GOT3 (cell line): ENCODE measurements around the gene NTRK2.
A peak's percentile ranks its signal among the peaks of the same experiment; 100 is the strongest.

ENCODE experiments used
- DNase-seq: peaks from one replicate; lab custom pipeline; 2025; ENCODE audit warnings: mixed read lengths; lab: John Stamatoyannopoulos, UW

The NTRK2 gene

DNA sequence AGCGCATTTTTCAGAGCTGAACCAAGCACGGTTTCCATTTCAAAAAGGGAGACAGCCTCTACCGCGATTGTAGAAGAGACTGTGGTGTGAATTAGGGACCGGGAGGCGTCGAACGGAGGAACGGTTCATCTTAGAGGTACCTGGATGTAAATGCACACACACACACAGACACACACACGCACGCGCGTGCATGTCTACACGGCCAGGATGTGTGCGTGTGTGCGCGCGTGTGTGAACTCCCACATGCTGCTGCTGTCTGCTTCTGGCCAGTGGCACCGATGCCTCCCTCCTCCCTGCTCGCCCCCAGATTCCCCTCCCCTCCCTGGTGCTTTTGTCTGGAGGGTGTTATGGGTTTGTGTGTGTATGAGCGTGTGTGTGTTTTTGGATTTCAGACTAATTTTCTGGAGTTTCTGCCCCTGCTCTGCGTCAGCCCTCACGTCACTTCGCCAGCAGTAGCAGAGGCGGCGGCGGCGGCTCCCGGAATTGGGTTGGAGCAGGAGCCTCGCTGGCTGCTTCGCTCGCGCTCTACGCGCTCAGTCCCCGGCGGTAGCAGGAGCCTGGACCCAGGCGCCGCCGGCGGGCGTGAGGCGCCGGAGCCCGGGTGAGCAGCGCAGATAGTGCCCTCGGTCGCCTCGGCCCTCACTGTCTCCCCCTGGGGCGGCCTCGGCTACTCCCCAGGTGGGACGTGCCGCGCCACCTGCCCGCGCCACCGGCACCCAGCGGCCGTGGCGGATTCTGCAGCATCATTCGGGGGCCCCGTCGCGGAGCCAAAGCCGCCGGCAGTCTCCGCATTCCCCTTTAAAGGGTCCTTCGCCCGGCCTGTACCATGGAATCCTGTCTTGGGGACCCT is at the start of gene NTRK2:
NTRK2 (plus strand) TSS at position 442 of the 850 bp plus-strand sequence. CDS start 1,020 bp downstream, outside the sequence.
- DNase-seq: no peak

DNA sequence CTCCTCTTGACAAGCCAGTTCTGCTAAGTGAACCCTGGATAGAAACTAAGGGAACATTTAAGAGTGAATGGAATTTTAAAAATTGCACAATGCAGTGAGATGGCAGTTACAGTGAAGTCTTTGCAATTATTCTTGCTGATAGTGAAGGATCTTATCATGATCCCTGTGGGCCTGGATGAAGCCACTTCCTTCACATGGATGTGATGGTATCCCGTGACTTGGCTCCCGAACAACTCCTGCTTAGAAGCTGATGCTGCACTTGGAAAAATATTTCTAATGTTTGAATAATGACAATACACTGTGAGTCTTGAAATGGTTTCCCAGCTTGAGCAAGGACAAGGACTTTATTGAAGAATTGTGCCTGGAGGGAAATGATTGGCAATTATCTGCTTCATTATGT is 49.2 kb upstream of the NTRK2 start:
- no peak for DNase-seq

DNA sequence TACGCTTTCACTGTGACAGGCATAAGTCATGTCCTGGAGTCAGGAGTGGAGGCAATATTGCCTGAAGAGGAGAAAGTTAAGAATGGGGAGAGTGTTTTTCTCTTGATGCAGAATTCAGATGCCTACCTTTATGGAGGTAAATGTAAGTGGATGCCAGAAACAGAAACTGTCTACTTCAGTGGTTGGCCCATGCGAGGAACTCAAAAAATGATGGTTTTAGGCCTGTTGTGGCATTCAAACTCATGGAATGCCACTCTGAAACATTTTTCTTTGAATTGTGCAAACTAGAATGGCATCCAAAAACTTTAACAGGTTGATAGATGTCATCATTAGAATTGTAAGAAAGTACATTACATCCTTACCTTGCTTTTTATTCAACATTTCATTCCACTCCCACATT is 47.7 kb upstream of the NTRK2 start:
- no peak for DNase-seq

DNA sequence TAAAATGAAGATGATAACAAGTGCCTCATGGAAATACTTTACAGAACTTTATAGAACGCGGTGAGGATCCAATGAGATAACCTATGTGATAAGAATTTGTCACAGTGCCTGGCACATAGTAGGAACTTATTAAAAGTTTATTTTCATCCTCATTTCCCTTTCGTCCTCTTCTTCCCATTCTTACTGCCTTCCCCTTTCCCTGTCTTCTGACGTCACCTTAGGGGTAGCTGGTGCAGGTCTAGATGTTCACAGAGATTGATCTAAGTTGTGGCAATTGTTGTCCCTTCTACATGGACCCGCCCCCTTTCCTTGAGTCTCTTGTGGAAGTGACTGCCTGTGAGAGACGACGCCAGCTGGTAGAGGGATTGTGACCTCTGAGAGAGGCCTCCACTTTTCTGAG is 46.5 kb upstream of the NTRK2 start:
- DNase-seq: no peak

DNA sequence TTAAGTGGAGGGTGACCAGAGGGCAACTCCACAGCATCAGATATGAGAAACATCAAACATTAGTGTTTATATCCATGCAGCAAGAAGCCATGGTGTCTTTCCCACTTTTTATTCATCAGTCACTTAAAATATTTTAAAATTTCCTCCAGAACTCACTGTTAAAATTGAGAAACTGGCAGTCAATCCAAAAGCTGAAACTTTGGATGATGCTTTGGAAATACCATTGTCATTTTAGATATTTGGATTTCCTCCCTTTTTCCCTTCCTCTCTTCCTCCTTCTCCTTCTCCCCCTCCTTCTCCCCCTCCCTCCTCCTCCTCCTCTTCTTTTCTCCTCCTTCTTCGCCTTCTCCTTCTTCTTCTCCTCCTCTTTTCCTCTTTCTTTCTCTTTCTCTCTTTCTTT is 33.1 kb upstream of the NTRK2 start:
- no peak for DNase-seq

DNA sequence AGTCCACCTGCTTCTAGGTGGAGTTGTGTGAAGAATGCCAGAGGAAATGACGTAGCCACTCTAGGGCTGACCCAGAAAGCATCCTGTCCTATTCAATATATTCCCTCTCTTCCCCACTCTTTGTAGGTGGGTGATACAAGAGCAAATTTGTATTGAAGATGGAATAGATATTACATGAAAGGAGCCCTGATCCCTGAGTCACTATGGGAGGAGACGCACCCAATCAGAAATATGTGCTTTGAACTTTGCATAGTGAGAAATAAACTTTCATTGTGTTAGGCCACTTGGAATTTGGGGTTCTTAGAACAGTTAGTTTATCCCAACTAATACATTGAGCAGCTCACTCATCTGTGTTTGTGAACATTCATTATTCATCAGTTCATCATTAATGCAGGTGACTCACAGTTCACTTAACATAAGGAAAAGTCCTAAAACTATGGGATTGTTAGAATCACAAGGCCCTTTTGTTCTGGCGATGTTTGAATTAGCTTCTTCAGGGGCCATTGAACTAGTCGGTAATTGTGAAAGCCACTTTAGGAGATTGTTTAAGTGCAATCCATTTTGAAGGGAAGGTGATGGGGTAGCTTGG is 26.9 kb upstream of the NTRK2 start:
- DNase-seq: no peak

DNA sequence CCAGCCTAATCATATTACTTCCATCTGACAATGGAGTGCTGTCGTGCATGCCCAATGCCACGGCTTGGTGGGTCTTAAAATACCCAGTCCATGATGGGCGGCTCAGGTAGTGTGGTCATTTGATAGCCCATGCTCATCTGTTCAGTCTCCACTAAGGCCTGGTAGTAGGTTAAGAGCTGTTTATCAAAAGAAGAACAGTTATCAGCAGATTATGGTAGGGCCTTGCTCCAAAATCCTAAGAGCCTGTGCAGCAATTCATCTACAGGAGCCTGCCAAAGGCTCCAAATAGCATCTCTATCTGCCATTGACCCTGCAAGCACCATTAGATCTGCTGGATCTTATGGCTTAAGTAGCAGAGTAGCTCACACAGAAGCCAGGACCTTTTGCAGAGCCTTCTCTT is 21.8 kb upstream of the NTRK2 start:
- DNase-seq: no peak

DNA sequence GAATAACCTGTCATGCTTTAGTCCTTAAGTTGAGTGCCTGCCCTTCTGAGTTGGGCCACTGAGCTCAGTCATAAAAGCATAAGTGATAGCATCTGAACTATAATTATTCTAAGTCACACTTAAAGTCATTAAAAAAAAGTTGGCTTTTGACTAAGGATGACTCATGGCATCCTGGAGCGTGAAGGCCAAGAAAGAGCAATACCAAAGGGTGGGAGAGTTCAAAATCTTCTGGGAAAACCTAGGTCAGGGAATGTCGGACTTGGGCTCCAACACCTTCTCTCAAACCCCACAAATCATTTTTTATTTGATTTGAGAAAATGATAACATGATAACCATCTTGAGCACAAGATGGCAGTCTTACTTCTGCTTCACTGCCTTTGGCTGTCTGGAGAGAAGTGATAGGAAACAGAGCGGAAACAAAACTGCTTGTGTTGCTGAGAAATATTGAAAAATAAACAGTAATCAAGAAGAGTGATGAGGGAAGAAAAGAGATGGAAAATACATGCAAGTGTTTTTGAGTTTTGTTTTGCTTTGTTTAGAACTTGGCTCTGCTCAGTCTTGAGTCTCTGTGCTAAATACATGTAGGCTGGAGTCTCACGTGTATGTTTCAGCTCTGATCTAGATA is 16.9 kb upstream of the NTRK2 start:
- DNase-seq: no peak

DNA sequence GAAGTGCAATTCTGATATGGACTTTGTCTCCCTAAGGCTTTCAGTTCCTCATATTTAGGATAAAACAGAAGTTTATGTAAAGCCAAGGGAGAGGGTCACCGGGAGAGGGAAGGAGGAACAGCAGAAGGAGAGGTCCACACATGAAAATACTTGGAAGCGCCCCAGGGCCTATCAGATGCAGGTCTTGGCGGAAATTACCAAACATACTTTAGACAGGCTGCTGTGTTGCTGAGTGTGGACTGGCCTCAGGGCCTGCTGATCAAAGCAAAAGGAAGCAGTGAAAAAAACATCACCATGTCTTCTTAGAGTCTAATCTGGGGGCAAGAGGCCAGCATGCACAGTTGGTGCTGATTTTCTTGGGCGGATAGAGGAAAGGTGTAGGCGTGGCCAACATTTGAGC is 14.1 kb upstream of the NTRK2 start:
- no peak for DNase-seq

DNA sequence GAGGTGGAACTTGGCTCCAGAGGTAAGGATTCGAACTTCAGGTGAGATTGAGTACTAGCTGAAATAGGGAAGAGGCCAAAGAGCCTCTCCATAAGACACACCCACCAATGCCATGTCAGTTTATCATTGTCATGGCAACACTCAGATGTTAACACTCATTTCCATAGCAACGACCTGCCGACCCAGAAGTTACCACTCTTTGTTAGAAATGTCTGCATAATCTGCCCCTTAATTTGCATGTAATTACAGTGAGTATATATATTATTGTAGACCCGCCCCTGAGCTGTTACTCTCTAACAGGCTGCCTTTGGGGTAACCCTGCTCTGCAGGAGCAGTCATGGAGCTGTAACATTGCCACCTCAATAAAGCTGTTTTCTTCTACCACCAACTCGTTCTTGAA is 10.2 kb upstream of the NTRK2 start:
- no peak for DNase-seq

DNA sequence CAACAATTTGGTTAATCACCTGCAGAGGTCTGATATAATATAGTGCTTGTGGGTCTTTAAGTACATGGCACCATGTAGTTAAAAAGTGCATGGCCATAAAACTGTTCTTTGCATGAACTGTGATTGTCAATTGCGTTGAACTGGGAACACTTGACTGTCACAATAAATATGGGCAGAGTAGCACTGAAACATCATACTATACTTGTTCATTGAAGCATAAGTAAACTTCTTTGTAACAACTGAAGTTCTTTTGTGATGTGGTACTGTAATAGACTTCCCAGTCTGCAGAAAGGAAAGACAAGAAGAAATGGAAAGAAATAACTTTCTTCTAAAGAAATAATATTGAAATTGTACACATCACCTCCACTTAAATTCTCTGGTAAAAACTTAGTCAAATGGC is 9.8 kb upstream of the NTRK2 start:
- DNase-seq: no peak

DNA sequence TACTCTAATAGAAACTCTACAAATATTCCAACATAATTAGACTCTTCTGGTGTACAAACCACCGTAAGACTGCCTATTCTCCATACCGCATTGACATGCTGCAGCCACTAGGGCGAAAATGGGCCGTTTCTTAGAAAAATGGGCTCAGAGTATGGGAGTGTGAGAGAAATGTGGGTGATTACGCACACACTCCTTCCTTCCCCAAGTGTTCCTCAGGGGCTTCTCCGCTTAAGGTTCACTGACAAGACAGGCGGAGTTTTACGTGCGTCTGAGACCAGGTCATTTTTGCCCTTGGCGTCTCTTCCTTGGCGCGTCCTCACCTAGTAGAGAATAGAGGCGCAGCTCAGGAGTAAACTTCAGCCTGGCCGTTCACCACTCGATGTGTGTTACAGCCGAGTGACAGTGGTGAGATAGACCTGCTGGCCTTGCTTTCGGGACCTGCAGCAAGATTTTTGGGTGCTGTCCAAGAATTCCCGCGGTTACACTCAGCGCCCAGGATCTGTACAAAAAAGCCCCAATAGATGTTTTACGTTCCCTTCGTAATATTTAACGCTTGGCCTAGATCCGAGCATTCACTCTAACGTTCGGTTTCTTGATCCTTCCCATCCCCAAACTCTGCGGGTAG is 1.8 kb upstream of the NTRK2 start:
- no peak for DNase-seq

DNA sequence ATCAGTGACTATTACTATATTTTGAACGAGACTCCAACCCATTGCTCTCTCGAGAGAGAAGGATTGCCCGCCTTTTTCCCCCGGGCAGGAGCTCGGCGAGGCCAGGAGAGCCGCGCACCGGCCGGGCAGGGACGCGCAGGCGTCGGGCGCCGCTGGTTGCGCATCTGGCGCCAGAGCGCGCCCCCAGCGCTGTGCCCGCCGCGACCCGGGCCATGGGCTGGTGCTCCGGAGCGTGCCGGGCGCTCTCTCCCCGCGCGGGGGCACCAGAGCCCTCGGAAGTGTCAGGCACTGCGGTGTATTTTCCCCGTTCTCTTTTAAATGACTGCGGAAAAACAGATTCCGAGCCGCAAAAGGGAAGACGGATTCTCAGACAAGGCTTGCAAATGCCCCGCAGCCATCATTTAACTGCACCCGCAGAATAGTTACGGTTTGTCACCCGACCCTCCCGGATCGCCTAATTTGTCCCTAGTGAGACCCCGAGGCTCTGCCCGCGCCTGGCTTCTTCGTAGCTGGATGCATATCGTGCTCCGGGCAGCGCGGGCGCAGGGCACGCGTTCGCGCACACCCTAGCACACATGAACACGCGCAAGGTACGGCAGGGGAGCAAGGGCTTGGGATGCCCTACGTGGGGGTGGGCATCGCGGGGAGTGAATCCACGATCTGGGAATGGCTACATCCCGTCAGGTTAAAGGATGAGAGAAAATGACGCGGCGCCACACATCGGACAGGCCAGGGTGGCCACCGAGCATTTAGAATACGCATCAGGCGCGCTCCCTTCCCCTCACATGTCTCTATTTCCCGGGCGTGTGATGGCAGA is 1.1 kb upstream of the NTRK2 start:
- DNase-seq: peak; percentile 6

DNA sequence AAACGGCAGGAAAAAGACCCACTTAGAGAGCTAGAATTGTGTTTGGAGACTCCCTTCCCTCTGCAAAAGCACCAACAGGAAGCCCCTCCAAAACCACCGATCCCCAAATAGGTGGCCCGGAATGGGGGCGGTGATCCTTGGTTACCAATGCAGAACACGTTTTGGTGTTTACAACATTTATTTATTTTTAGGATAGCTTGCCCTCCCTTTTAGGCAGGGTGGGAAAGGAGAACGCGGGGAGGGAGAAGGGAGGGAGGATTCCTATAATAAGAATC is 579 bp upstream of the NTRK2 start:
- DNase-seq: no peak

DNA sequence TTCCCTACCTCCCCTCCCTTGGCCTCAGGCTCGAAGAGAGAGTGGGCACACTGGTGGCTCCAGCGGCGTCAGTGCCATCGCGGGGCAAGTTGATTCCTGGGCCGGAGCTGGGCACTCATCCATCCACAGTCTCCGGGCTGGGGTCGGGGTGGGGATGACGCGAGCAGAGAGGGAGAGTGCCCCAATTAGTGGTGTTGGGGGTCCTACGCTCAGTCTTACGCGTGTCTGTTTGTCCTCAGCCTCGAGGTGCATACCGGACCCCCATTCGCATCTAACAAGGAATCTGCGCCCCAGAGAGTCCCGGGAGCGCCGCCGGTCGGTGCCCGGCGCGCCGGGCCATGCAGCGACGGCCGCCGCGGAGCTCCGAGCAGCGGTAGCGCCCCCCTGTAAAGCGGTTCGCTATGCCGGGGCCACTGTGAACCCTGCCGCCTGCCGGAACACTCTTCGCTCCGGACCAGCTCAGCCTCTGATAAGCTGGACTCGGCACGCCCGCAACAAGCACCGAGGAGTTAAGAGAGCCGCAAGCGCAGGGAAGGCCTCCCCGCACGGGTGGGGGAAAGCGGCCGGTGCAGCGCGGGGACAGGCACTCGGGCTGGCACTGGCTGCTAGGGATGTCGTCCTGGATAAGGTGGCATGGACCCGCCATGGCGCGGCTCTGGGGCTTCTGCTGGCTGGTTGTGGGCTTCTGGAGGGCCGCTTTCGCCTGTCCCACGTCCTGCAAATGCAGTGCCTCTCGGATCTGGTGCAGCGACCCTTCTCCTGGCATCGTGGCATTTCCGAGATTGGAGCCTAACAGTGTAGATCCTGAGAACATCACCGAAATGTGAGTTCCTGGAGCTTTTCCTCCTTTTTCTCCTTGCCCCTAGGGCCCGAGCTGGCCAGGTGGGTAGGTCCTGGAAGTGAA is 861 bp downstream of the NTRK2 start:
- DNase-seq: no peak

DNA sequence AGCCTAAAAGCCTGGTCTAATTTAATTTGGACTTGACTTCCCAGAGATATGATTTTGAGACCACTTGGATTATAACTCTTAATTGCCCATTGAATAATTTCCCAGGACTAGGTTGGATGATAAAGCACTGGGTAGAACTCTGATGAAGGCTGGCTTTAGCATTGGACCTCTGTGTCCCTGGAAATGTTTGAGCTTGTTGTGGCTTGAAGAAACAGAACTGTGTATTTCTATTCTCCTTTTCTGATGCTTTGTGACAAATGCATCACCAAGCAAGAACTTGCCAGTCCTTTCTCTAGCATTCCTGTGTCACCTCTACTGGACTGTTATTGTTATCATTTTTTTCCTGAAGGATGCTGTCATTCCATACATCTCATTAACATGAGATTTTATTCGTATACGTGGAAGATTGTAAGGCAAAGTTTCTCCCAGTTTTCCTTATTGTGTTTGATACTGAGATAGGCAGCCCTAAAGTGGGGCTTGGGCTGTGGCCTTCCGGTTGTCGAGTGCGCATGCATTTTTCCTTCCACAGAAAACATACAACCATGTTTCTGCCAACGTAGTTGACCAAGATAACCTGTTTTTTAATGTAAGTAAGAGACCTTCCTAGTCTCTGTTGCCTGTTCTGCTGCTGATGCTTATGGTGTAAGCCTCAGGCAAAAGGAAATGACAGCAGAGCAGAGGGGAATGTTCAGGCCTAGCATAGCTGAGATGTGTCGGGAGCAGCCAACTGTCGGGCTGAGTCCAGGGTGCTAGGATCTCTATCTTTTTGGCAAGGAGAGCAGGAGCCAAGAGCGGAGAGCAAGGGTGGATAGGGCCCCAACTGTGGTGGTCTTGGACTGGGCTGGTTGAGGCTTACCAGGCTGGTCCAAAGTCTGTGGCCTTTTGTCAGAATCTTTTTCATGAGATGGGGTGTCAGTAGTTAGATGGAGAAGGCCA is 2.3 kb downstream of the NTRK2 start:
- no peak for DNase-seq

DNA sequence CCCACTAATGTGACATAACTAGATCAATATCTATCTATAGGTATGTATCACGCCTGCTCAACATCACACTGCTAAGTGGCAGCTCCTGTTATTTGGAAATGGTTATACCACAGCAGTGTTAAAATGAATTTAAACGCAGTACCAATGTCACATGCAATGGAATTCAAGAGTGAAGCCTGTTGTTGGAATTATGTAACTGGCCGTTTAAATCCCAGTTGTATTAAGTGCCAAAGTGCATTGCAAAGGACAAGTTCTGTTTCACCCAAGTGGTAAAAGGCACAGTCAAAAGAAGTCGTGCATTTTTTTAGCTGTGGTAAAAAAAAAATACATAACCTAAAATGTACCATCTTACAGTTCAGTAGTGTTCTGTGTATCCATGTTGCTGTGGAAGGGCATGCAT is 4.3 kb downstream of the NTRK2 start:
- no peak for DNase-seq

DNA sequence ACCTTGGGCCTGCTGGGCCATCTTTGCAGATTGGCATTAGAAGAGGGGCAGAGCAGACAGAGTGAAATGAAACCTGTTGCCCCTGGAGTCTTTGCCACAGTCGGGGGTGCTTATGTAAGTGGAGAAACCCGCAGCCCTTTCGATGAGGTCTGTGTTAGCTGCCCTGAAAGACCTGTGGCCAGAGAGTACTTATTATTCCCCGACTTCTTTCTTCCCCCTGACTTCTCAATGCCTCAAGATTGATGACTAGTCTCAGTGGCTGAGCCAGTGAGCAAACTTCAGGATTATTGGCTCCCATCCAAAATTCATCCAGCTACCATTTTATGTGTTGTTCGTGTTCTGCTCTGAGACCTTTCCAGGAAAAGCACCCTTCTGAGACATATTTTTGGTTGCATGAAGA is 7.6 kb downstream of the NTRK2 start:
- DNase-seq: no peak

DNA sequence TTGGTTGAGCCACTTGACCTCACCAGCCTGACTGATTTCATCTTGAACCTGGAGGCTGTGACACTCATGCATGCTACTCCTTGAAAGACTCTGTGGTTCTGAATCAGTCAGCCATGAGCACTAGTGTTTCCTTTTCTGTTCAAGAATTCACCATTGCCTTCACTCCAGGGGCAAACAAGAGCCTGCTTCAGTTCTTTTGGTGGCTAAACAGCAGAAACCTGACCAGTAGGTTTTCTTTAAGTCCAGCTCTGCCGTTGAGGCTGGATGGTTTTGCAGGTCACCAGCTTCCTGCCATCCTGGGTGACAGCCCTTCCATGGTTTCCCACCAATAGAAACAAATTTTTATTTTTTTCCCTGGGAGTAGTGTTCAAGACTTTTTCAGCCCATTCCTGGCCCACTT is 10.0 kb downstream of the NTRK2 start:
- DNase-seq: no peak
